Left renal pelvis (tissue), 4 donors: ENCODE data around the gene NCR3LG1. TPM values are rescaled to one million over a fixed set of nuclear protein-coding genes. Genes with fewer than 3 reads are reported as not detected.
"Not testable (repeated sequence)": the region's sequence is repeated elsewhere in the genome, so short reads cannot be mapped to it uniquely, and the experiment has no call there.

Source experiments
- DNase-seq, 4 donors: peaks; one replicate each; pipeline ENCODE4 v3.0.0-alpha.2; 2013; ENCODE audit warnings: low read depth in 4 of 4, low spot score in 3 of 4
- polyA plus RNA-seq, 4 donors: library from polyadenylated mRNA; unstranded; fragments of 120-200 nt; gene quantifications; one replicate each; pipeline ENCODE4 v1.2.1, GENCODE V29; 2013; ENCODE audit not compliant: insufficient read length in 4 of 4

Gene NCR3LG1
- polyA plus RNA-seq, 4 donors: 0.64 to 1.6 (median 1.2) TPM

DNA sequence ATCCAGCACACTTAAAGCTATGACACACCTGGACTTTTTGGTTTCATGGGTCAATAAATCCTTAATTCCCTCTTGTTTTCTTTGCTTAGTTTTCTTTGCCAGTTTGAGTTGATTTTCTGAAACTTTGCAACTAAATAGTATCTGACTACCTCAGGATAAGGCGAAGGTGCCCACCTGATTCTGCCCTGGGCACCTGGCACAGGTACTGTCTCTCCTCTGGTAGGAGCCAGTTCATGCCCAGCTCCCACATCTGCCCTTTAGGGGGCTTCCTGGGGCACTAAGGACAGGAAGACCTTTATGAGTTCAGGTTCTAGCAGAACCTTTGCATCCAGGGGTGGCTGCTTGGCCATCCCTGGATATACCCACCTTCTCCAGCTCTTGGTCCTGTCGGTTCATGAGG lies 56.4 kb downstream of the NCR3LG1 start:
- DNase-seq: no peak

DNA sequence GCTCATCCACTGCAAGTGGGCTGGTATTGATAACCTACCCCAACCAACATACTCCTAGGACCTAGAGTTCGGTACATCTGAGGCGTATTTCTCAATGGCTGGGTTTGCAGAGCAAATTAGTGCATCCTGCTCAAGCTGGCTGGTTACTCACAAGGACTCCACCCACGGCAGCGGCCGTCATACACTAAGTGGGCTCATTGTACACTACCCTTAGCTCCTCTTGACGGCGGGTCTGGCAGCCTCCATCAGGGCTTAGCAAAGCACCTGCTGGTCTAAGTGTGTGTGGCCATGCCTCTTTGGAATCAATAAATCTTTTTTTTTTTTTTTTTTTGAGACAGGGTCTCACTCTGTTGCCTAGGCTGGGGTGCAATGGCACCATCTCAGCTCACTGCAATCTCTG lies 57.0 kb downstream of the NCR3LG1 start:
- no peak for DNase-seq

DNA sequence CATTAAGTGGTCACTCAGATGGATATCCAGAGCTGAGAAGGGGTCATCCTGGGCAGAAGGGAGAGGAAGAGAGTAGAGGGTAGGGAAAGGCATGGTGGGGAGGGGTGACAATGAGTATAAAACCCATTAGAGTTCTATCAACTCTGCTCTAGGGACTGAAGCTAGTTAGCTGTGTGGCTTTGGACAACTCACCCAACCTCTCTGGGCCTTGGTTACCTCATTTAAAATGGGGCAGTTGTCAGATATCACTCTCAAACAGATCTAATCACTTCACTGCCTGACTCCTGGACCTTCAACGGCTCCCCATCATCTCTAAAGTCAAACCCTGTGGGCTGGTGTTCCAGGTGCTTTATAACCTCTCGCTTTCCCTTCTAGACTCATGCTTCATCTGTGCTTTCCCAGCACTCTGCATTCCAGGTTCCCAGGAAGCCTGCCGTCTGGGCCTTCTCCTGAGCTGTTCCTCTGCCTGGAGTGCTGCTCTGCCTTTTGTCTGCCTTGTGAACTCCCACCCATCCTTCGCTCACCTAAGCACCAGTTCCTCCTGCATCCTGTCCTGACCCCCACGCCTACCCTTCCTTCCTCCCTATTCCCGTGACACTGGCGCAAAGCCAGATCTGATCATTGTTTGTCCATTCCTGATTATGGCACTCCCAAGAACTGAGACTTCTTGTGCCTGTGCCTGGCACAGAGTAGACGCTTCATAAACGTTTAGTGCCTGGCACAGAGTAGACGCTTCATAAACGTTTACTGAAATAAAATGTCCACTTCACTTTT lies 59.2 kb downstream of the NCR3LG1 start:
- no peak for DNase-seq

DNA sequence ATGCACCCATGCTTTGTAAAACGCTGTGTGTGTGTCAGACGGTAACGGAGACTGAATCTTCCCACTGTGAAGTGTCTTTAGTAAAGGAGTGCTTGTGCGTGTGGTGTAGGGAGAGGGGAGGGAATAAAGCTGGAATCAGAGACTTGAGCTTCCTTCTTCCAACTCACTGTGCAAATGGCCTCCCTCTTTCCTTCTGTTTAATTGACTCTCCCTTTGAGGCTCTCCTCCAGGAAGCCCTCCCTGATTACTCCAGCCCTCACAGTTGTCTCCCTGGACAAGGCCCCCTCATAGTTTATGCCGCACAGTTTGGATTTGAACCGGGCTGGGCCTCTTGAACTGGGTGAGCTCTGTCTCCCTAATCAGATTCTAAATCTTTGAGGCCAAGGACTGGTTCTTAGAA lies 59.8 kb downstream of the NCR3LG1 start:
- no peak for DNase-seq

DNA sequence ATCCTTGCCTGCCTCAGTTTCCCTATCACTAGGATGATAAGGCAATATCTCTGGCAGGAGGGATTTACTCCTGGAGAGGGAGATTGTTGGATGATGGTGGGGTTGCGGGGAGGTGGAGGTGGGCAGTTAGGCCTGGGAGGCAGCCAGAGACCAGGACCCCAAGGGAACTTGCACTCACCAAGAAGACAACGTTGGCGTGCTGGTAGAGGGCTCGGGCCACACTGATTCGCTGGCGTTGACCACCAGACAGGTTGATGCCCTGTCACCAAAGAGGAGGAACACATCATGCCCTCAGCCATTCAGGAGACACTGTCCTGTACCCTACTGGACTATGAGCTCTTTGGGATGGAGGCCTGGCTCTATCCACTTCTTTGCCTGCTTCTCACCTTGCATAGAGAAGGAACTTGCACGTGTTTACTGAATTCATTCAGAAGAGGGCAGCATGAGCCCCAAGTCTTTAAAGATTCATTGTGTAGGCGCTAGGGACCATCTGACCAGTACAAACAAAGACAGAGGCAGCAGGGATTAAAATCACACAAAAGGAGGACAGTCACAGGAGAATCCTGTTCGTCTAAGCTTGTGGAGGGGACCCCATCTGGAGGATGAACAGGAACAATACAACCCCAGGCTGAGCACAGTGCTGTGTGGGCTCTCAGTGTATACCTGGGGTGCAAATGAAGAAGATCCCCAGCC lies 61.0 kb downstream of the NCR3LG1 start:
- no peak for DNase-seq

DNA sequence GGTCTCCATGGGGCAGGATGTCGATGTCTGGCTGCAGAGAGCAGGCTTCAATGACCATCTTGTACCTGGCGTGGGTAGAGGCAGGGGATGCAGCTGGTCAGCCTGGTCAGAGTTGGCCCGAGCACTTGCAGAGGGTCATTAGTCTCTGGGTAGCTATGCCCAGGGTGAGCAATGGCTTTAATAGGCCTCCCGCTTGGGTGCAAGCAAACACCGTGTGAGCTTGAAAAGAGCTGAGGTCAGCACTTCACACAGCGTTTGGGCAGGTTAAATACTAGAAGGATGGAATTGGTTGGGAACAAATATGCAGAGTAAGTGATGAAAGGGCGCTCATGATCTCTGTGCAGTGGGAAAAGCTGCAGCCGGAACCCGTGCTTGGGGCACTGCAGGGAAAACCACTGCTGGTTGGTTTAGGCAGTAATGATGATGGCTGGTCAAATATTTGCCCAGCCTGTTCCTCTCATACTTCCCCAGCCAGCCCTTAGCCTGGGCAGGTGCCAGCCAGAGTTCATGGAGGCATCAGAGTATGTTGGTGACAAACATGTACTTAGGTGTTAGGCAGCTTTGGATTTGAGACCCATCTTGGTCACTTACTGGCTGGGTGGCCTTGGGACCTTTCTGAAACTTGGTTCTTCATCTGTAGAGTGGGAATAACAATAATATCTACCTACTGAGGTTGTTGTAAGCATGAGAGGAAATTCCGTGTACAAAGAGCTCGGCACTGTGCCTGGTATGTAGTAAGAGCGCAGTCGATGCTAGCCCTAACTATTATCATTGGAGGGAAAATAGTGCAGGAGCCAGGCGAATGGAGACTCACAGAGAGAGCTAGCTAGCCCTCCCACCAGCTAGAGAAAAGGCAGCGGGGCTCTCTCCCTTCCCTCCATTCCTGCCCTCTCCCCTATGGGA lies 62.1 kb downstream of the NCR3LG1 start:
- no peak for DNase-seq

DNA sequence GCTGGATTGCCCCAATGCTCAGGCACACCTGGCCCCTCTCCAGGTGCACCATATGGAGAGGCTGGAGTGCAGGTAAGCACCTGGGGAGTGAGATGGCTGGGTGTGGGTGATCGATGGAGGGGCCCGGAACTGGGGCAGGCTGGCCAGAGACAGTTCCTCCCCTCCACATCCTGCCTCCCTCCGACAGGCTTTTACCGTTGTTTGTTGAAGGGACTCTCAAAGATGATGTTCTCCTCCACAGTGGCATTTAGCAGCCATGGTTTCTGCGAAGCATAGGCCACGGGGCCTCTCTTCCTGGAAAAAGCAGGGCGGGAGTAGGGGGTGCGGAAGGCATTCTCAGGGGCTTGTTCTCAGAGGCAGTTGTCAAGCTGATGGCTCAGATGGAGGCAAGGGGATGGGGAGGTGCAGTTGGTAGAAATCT lies 62.7 kb downstream of the NCR3LG1 start:
- DNase-seq: no peak

DNA sequence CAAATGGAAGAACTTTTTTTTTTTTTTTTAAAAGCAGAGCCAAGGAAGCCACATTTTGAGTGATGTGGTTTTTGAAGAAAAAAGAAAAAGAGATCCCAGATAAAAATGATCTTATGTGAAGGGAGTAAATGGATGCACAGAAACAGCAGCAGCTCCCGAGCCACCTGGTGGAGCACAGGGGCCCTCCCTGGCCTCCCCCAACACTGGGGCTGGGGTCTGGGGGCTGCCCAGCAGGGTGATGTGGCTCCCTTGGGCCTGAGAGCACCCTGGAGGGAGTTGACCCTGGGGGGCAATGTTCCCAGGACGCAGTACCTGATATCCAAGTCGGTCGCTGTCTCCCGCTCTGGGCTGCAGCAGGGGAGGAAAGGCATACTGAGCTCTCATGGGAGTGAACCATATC lies 63.4 kb downstream of the NCR3LG1 start:
- no peak for DNase-seq

DNA sequence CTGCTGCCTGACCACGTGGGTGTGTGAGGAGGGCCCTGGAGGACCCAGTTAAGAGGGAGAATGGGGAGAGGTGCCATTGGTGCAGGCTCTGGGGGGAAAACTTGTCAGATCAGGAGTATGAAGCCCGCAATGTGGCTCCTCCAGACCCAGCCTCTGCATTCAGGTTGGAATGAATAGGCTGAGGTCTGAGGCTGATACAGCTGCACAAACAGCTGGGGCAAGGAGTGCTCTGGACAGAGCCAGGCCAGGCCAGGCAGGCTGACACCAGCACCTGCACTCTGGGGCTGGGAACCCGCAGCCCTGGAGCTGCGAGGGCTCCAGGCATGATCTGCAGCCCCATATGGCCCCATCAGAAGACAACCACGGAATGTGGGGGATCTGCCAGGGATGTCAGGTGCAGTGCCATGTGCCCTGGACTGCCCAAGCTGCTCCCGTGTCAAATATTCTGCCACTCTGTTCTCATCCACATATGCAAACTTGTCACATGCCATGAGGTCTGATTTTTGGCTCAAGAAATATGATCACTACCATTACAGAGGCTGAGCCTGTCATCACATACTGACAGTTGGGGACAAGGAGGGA lies 64.0 kb downstream of the NCR3LG1 start:
- DNase-seq: no peak

DNA sequence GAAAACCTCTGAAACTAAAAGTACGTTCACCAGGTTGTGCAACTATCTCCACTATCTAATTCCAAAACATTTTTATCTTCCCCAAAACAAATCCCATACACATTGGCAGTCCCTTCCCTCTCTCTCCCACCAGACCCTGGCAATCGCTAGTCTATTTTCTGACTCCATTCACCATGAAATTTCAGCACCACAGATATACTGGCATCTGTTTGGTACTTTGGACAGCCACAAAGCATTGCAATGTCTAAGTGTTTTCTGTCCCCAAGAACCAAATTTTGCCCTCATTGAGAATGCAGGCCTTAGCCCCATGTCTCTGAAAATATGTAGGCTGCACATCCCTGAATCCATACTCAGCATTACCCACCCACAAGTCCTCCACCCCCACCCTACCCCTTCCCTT lies 64.9 kb downstream of the NCR3LG1 start:
- no peak for DNase-seq

DNA sequence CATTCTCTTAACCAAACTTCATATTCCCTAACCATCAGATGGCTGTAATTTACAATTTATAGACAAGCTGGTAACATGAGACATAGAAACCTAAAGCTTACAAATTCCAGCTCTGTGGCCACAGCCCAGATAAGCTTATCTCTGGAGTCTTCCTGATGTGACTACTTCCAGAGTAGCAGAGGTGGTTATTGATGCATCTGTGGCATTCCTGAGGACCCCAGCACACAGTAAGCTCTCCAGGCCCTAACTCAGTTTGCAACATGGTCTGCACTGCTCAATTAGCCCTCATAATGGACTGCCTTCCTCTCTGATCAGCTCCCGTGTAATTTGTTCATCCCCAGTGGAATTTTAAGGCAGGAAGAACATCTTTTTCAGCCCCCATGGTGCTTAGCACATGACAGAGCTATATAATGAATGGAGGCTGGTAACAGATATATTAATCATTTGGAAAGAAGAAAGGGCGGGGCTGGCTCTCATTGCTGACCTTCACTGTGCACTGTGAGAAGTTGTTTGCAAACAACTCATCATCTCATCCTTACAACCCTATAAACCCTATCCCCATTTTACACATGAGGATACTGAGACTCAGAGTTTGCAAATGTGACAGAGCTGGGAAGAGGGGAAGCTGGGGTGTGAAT lies 67.0 kb downstream of the NCR3LG1 start:
- DNase-seq: no peak

DNA sequence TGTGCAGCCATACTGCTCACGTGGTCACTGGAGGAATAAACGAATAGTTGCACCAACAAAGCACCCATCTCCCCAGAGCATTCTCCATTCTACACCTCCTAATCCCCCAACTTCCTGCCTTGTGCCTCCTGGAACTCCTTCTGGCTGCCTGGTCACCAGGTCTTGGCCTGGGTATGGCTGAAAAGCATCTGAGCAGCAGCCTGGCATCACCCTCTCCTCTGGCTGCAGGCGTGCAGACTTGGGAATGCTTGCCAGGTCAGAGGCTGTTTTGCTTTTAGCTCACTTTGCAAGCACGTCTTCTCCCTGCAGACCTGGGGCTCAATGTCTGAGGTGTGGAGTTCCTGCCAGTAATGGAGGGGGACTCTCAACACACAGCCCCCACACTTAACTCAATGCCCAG lies 70.2 kb downstream of the NCR3LG1 start:
- DNase-seq: no peak

DNA sequence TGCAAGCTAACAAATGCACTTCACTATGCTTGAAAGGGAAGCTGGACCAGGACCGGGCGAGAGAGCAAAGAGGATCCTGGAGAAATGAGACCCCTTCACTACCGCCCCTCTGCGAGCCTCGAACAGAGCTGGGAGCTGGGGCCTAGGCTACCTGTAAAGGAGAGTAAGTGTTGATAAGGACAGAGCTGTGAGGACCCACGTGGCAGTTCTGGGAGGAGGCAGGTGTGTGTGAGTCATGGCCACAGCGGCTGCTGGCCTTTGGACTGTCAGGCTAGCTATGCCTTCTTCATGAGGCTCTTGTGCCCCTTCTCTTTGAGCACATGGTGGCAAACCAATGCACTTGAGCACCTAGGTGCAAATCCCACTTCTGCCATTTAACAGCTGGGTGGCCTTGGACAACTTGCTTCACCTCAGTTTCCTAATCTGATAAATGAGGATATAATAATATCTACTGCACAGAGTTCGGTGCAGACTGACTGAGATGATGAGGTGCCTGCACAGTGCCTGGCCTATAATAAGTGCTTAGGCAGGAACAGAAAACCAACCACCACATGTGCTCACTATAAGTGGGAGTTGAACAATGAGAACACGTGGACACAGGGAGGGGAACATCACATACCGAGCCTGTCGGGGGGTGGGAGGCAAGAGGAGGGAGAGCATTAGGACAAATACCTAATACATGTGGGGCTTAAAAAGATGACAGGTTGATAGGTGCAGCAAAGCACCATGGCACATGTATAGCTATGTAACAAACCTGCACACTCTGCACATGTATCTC lies 72.1 kb downstream of the NCR3LG1 start:
- no peak for DNase-seq

DNA sequence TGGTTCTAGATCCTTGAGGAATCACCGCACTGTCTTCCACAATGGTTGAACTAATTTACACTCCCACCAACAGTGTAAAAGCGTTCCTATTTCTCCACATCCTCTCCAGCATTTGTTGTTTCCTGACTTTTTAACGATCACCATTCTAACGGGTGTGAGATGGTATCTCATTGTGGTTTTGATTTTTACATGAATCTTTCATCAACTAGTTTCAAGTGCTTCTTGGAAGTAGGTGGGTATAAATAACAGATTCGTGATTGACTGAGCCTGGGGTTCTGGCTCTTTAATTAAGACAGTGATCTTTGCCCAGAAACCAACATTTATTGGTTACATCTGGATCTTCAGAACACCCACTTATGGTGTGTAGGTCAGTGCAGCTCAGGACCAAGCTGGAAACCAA lies 74.6 kb downstream of the NCR3LG1 start:
- DNase-seq: not testable (repeated sequence)

Other genes starting within 250 kb of the NCR3LG1 start
- 10 to 100 TPM; 38.5 to 72.1 (median 66.6) TPM for gene PIK3C2A, start 143.8 kb upstream of the NCR3LG1 start, polyA plus RNA-seq
- gene NUCB2, start 75.1 kb upstream of the NCR3LG1 start, polyA plus RNA-seq: 100 to 1,000 TPM in 2 of 4 donors, 10 to 100 TPM in 2; 60.6 to 138 (median 101) TPM
- 1 to 10 TPM in 3 of 4 donors, under 1 TPM in 1; 0.23 to 2.8 (median 2.2) TPM for gene KCNJ11, start 36.9 kb downstream of the NCR3LG1 start, polyA plus RNA-seq
- gene ABCC8, start 125.0 kb downstream of the NCR3LG1 start, polyA plus RNA-seq: 10 to 100 TPM in 1 of 4 donors, 1 to 10 TPM in 3; 1.6 to 10.5 (median 2.0) TPM
- gene USH1C, start 192.6 kb downstream of the NCR3LG1 start, polyA plus RNA-seq: 10 to 100 TPM in 3 of 4 donors, 1 to 10 TPM in 1; 1.7 to 71.2 (median 53.8) TPM
- under 1 TPM; 0.22 to 0.75 (median 0.29) TPM for gene OTOG, start 195.5 kb downstream of the NCR3LG1 start, polyA plus RNA-seq